Neural progenitor cell (in vitro differentiated cells): ENCODE data around the gene CATSPERZ.

ENCODE experiments used
- CTCF ChIP-seq: fragments of 200-600 bp; sonication (generic); IDR thresholded peaks from 2 replicates; pipeline ENCODE4 v1.5.1; 2017; ENCODE audit warnings: antibody characterized with exemption, mild to moderate bottlenecking
- EZH2phosphoT487 ChIP-seq: fragments of 200-600 bp; sonication (generic); IDR thresholded peaks from 2 replicates; pipeline ENCODE4 v1.6.1; 2017; ENCODE audit warnings: antibody characterized with exemption

GRCh38 chr11:64337538-64338249, 37.5 kb downstream of the CATSPERZ start:
- TF ChIP-seq CTCF (no peak), EZH2phosphoT487 (no peak)
